ENCODE data around the gene ABHD1.

DNA sequence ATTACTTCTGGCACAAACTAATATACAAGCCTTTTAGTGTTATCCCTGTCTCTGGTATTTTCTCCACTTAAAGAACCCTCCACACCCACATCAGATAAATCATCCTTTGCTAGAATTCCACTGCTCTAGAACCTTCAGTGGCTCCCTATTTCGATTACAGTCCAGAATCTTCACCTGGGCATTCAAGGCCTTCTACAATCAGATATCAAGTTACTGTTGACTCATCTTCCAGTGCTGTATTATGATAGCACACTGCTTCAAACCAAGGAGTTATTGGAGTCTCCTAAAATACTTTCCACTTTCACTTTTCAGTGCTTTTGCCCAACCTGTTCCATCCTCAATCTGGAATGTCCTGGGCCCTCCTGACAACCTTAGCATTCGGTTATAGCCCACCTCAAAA, 8.1 kb upstream of the ABHD1 start:
- TF ChIP-seq ZC3H10 (CRISPR knock-in tag; IDR thresholded peaks at IDR 0.05) (no peak), ESRRG (CRISPR knock-in tag; IDR thresholded peaks at IDR 0.05) (no peak), CSDC2 (CRISPR knock-in tag; IDR thresholded peaks at IDR 0.05) (no peak), ZNF70 (CRISPR knock-in tag; IDR thresholded peaks at IDR 0.05) (no peak), ZNF565 (CRISPR knock-in tag; conservative IDR thresholded peaks at IDR 0.05; ENCODE audit: low read depth) (no peak), ZFP30 (CRISPR knock-in tag; IDR thresholded peaks at IDR 0.05) (no peak)
- TF ChIP-seq, protein P1, sequence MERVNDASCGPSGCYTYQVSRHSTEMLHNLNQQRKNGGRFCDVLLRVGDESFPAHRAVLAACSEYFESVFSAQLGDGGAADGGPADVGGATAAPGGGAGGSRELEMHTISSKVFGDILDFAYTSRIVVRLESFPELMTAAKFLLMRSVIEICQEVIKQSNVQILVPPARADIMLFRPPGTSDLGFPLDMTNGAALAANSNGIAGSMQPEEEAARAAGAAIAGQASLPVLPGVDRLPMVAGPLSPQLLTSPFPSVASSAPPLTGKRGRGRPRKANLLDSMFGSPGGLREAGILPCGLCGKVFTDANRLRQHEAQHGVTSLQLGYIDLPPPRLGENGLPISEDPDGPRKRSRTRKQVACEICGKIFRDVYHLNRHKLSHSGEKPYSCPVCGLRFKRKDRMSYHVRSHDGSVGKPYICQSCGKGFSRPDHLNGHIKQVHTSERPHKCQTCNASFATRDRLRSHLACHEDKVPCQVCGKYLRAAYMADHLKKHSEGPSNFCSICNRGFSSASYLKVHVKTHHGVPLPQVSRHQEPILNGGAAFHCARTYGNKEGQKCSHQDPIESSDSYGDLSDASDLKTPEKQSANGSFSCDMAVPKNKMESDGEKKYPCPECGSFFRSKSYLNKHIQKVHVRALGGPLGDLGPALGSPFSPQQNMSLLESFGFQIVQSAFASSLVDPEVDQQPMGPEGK (CRISPR knock-in tag; IDR thresholded peaks at IDR 0.05; ENCODE audit: borderline replicate concordance): no peak
- TF ChIP-seq, protein P2, sequence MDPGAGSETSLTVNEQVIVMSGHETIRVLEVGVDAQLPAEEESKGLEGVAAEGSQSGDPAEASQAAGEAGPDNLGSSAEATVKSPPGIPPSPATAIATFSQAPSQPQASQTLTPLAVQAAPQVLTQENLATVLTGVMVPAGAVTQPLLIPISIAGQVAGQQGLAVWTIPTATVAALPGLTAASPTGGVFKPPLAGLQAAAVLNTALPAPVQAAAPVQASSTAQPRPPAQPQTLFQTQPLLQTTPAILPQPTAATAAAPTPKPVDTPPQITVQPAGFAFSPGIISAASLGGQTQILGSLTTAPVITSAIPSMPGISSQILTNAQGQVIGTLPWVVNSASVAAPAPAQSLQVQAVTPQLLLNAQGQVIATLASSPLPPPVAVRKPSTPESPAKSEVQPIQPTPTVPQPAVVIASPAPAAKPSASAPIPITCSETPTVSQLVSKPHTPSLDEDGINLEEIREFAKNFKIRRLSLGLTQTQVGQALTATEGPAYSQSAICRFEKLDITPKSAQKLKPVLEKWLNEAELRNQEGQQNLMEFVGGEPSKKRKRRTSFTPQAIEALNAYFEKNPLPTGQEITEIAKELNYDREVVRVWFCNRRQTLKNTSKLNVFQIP (CRISPR knock-in tag; IDR thresholded peaks at IDR 0.05; ENCODE audit: borderline replicate concordance, low read depth): no peak
- TF ChIP-seq, protein P3, sequence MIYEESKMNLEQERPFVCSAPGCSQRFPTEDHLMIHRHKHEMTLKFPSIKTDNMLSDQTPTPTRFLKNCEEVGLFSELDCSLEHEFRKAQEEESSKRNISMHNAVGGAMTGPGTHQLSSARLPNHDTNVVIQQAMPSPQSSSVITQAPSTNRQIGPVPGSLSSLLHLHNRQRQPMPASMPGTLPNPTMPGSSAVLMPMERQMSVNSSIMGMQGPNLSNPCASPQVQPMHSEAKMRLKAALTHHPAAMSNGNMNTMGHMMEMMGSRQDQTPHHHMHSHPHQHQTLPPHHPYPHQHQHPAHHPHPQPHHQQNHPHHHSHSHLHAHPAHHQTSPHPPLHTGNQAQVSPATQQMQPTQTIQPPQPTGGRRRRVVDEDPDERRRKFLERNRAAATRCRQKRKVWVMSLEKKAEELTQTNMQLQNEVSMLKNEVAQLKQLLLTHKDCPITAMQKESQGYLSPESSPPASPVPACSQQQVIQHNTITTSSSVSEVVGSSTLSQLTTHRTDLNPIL (CRISPR knock-in tag; IDR thresholded peaks at IDR 0.05; ENCODE audit: low read depth): no peak
